ENCODE results near the gene KIF6.

KIF6 gene

DNA sequence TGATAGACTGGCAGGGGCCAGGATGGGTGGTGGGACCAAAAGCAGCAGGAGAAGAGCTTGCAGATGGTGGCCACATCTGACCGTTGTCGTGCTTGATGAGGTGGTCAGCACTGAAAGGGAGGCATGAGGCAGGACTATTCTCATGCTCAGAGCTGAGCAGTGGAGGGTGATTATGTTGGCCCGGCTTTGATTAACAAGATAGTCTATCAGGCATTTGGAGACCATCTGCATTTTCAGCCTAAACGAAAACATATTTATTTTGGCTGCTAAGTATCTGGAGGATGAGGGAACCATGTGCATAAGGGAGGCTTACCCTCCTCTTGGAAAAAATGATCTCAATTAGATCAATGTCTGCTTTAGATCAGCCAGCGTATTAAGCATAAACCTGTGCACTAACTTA lies 261.1 kb downstream of the KIF6 start:
- DNase-seq (ENCODE audit: low read depth in 3 of 3, low spot score in 1 of 3): no peak

DNA sequence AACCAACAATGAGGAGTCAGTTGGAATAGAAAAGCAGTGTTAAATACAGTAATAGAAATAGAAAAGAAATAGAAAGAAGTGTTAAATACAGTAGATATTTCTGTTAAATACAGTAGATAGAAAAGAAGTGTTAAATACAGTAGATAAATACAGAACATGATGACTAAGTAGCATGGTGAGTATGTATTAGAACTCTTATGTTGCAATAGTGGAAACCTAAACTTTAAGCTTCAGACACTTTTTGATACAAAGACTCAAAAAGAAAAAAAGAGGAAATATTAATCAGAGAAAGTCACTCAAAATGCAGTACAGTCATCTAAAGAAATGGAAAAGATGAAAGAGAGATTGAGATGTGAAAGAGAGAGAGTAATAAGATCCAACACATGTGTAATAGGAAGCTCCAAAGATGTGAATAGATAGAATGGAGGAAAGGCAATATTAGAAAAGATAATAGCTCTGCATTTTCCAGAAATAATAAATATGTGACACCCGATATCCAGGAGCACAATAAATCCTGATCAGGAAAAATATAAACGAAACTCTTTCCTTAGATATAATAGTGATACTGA lies 271.2 kb downstream of the KIF6 start:
- no peak for DNase-seq (ENCODE audit: low read depth in 3 of 3, low spot score in 1 of 3)

DNA sequence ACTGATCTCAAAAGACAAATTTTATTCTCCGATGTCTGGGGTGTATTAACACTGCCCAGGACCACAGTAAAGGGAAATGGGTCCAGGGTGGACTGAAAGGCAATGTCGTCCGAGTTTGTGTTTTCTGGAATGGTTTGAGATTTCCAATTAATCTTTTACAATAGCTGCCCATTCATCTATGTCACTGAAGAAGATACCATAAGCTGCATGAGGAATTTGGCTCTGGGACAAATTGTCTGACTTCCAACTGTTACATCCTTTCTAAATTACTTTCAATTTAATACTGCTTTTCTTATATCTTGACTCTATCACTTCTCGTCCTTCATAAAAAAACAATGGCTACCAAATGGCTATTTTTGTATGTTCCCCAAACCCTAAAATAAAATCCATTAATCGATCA lies 272.0 kb downstream of the KIF6 start:
- DNase-seq (ENCODE audit: low read depth in 3 of 3, low spot score in 1 of 3): no peak

- no peak for DNase-seq (ENCODE audit: low read depth in 3 of 3, low spot score in 1 of 3)
Measured at GRCh38 chr6:39452306-39453145, 272.7 kb downstream of the KIF6 start.

DNA sequence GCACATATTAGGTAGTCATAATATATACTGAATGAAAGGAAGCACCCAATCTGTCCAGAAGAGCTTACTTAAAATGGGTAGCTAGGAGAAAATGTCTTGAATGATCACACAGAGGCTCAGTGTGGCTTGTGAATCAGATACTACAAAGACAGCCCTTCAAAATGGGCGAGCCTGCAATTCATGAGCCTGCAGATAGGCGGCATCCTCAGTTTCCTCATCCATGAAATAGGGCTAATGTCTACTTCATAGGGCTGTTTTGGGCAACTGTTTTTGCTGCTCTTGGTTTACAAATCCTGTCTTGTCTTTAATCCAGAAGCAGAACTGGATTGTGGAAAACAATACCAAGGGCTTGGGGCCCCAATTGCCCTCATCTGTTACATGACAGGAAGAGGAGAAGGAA lies 273.4 kb downstream of the KIF6 start:
- DNase-seq (ENCODE audit: low read depth in 3 of 3, low spot score in 1 of 3): no peak

DNA sequence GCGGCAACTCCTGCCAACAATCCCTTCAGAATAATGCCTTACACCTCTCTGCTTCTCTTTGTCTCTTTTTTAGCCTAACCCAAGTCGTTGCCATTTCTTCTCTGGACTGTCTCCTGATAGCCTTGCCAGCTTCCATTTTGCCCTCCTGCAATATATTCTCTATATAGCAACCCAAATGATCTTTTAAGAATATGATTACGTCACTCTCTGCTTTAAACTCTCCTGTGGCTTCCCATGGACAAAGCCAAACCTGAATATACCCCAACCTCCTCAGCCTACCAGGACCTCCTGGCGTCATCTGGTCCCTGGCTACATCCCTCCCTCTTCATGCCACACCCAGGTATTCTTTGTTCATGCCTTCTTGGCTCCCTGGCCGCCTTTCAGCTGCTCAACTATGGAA lies 276.2 kb downstream of the KIF6 start:
- no peak for DNase-seq (ENCODE audit: low read depth in 3 of 3, low spot score in 1 of 3)

GRCh38 chr6:39446909-39447308 lies 278.3 kb downstream of the KIF6 start:
- no peak for DNase-seq (ENCODE audit: low read depth in 3 of 3, low spot score in 1 of 3)

- no peak for DNase-seq (ENCODE audit: low read depth in 3 of 3, low spot score in 1 of 3)
Measured at GRCh38 chr6:39445667-39446066, 279.5 kb downstream of the KIF6 start.

GRCh38 chr6:39444479-39445019 lies 280.7 kb downstream of the KIF6 start:
- DNase-seq (ENCODE audit: low read depth in 3 of 3, low spot score in 1 of 3): no peak

GRCh38 chr6:39441986-39442385 lies 283.2 kb downstream of the KIF6 start:
- DNase-seq (ENCODE audit: low read depth in 3 of 3, low spot score in 1 of 3): no peak

DNA sequence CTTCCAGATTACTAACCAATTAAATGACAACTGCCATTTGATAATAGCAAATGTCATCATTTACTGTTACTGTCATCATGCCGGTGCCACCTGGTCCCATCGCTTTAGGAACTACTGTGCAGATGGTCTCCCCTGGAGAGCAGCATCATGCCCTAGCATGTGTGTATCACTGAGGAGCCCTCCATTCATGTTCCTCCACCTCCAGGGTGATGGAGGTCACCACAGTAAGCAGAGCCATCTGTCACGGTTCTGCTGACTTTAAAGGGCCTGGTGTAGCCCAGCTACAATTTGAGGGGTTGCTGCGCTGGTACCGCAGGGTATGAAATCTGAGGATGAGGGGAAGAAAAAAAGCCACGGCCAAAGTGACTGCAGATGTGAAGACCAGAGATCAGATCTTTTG lies 283.9 kb downstream of the KIF6 start:
- no peak for DNase-seq (ENCODE audit: low read depth in 3 of 3, low spot score in 1 of 3)

DNA sequence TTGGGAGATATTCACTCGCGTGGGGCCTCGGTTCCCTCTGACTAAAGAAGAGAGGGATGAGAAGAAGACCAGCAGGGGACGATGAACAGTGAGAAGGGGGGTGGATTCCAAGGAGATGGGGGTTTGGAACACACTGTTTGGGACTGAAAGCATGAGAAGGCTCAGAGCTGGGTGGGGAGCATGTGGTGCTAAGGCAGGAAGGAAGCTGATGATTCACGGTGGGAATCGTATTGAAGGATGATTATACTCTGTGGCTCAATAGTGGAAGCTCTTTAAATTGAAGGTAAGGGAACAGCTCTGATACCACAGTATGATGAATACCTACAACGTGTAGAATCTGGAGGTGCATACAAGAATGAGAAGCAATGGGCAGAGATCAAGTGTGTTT lies 285.2 kb downstream of the KIF6 start:
- DNase-seq (ENCODE audit: low read depth in 3 of 3, low spot score in 1 of 3): no peak

GRCh38 chr6:39439342-39440038 lies 285.7 kb downstream of the KIF6 start:
- no peak for DNase-seq (ENCODE audit: low read depth in 3 of 3, low spot score in 1 of 3)

GRCh38 chr6:39433630-39434029 lies 291.6 kb downstream of the KIF6 start:
- no peak for DNase-seq (ENCODE audit: low read depth in 3 of 3, low spot score in 1 of 3)

DNA sequence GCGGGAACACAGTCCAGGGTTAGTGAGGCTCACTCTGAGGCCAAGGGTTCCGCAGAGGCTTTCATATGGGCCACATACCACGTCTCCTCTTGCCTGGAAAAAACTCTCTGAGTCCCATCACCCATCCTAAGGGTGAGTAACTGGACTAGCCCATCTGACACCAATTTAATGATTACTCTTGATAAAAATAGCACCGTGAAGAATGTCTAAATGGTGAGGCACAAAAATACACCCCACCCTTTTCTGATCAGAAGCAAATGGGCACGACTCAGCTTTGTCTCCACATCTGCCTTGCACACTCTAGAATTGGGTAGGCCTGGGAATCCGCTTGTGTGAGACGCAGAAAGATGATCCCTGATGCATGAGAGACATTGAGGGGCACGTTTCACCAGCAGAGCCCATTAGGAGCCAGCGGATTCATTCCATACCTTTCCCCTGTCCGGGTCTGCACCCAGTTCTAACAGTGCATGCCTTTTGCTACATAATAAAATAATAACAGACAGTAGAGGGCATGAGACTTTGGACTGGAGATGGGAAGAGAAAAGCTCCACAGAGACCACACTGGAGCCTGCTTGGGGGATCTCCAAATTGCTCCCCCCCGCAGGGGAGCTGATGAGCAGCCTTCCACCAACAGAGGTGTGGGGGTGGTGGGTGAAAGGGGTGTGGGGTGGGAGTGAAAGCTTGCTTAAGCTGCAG lies 292.7 kb downstream of the KIF6 start:
- DNase-seq (ENCODE audit: low read depth in 3 of 3, low spot score in 1 of 3): no peak

DNA sequence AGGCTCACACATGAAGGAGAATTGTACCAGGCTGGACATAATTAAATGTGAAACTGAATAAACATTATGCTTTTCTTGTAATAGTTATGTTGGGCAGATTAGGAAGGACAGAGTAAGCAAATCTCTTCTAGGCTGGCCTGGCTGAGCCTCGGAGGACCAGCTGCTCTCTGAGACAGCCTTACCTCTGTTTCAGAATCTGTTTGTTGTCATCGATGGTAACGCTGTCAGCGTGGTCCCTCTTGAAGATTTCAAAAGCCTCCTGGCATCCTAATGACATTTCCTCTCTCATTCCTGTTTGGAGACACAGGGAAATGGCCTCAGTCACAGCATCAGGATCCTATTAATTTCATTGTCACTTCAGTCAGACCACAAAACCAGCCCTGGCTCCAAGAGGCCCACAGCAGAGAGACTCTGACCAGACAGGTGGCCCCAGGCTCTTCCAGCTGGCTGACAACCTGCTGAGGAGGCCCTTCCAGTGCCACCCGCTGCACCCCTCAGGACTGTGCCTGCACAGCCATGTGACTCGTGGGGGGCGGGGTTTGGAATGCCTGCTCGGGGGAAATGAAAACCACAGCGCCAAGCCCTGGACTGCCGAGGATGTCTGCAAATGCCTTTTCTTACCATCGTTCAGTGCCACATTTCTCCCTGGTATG lies 294.2 kb downstream of the KIF6 start:
- no peak for DNase-seq (ENCODE audit: low read depth in 3 of 3, low spot score in 1 of 3)

DNA sequence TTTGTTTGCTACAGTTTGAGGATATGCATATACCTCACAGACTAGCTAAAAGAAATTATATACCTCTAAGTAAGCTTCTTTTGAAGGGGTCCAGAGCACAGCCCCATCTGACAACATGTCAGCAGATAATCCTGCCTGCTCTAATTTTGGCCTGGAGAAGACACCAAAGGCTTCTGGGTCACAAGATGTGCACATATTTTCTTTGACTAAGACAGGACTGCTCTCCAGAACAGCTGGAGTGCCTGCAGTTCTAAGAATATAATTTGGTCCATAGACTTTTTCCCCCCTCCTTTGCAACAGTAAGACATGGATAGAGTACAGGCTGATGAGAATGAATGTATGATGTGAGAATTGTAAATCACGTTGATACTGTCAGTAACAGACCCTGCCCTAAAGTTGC lies 294.8 kb downstream of the KIF6 start:
- DNase-seq (ENCODE audit: low read depth in 3 of 3, low spot score in 1 of 3): no peak

GRCh38 chr6:39428816-39429215 lies 296.4 kb downstream of the KIF6 start:
- no peak for DNase-seq (ENCODE audit: low read depth in 3 of 3, low spot score in 1 of 3)

DNA sequence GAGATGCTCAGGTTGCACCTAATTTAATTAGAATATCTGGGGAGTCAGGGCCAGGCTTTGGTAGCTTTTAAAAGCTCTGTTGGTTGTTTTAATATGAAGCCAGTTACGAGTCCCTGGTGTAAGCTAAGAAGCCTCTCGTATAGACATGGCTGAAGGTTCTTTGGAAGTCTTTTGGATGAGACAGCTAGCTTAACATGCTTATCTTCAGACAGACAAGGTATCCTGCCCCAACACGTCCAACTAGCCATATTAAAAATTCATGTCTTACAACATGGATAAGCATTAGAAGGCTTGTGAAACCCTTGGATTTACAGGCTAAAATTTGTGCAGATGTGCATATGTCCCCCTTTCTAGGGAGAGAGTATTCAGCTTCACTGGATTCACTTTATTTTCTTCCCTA lies 297.1 kb downstream of the KIF6 start:
- DNase-seq (ENCODE audit: low read depth in 3 of 3, low spot score in 1 of 3): no peak

DNA sequence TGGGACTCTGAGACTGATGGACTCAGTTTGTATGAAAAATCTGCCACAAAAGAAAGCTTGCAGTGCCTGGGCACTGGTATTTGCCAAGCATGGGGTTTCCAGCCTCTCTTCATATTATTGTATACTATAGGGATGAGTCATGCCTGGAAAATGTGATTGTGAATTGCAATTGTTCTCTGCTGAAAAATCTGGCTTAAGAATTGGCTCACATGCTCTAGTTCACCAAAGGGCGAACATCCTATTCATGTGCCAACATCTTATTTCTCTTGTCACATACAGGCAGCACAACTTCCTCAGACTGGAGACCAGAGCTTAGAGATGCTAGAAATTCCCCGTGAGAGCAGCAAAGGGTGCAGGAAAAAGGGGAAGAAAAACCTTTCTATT lies 299.1 kb downstream of the KIF6 start:
- no peak for DNase-seq (ENCODE audit: low read depth in 3 of 3, low spot score in 1 of 3)
